Stomach (tissue), 4 donors: Measurements from ENCODE around the gene VAPB.

Experiments used
- CTCF ChIP-seq, 7 experiments: fragments of 450-650 bp in 4 of 7; fragments of 200-600 bp in 3 of 7; sonication (generic) in 3 of 7; IDR thresholded peaks; one replicate each; pipeline ENCODE4 v1.5.1; 2016 to 2019; ENCODE audit warnings: antibody characterized with exemption in 7 of 7, control low read depth in 2 of 7, mild to moderate bottlenecking in 1 of 7
- POLR2A ChIP-seq, 4 donors: fragments of 450-650 bp; IDR thresholded peaks; one replicate each; pipeline ENCODE4 v1.6.1; 2016; ENCODE audit warnings: antibody characterized with exemption in 4 of 4, control low read depth in 2 of 4, mild to moderate bottlenecking in 1 of 4, moderate library complexity in 1 of 4

GRCh38 chr20:58421497-58421850, 32.4 kb downstream of the VAPB start:
- TF ChIP-seq CTCF (IDR thresholded peaks at IDR 0.05) (no peak), POLR2A (IDR thresholded peaks at IDR 0.05) (no peak)
